IPS-20b (cell line): Measurements from ENCODE around the gene CYTH3.
"Not testable (repeated sequence)": the region's sequence is repeated elsewhere in the genome, so short reads cannot be mapped to it uniquely, and the experiment has no call there.

ENCODE experiments used
- H3K27ac ChIP-seq: one replicate; pipeline ENCODE4 v1.5.1; 2013; ENCODE audit warnings: low read length
- H3K27me3 ChIP-seq: 2 replicates; pipeline ENCODE4 v1.6.1; 2013; ENCODE audit warnings: mild to moderate bottlenecking, low read length, inconsistent platforms; ENCODE audit not compliant: insufficient read depth
- H3K36me3 ChIP-seq: 2 replicates; pipeline ENCODE4 v1.6.1; 2013; ENCODE audit warnings: low read depth, mild to moderate bottlenecking, inconsistent platforms, low read length, moderate library complexity; ENCODE audit not compliant: insufficient read depth
- H3K4me1 ChIP-seq: 2 replicates; pipeline ENCODE4 v1.6.1; 2013; ENCODE audit warnings: mild to moderate bottlenecking, control low read depth, inconsistent platforms, low read length, moderate library complexity; ENCODE audit not compliant: insufficient read depth
- H3K4me3 ChIP-seq: 2 replicates; pipeline ENCODE4 v1.5.1; 2013; ENCODE audit warnings: mild to moderate bottlenecking, low read length, inconsistent platforms
- H3K9ac ChIP-seq: 2 replicates; pipeline ENCODE4 v1.6.1; 2013; ENCODE audit warnings: low read depth, mild to moderate bottlenecking, inconsistent platforms, low read length, moderate library complexity
- H3K9me3 ChIP-seq: 2 replicates; pipeline ENCODE4 v1.6.1; 2013; ENCODE audit warnings: mild to moderate bottlenecking, low read depth, low read length, inconsistent platforms; ENCODE audit not compliant: insufficient read depth

The CYTH3 gene

GRCh38 chr7:6159524-6160031, 112.8 kb downstream of the CYTH3 start:
- Histone ChIP-seq H3K27me3 (no peaks in the 10 kb centered on the region), H3K36me3 (peaks cover 74% of the 10 kb centered on the region), H3K4me3 (no peak overlapping the region), H3K4me1 (no peaks in the 10 kb centered on the region; the same call in 1 of the 2 replicates), H3K9me3 (no peaks in the 10 kb centered on the region), H3K9ac (no peak overlapping the region), H3K27ac (no peak overlapping the region)

DNA sequence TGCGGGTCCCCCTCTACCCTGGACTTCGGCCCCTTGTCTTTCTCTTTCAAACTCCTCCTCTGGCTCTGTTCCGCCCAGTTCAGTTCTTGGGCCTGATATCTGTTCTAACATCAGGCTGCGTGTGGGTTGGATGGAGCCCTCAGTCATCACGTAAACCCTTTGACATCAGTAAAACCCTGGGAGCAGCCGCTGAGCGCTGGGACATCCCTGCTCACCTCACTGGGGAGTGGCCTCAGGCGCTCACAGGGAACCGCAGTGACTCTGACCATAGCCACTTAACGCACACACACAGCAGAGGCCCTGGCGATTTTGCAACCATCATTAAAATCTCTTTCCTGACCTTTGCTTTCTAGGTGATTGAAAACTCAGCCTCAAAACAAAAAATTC, 113.3 kb downstream of the CYTH3 start:
- Histone ChIP-seq H3K36me3 (peaks cover 71% of the 10 kb centered on the region), H3K27me3 (no peaks in the 10 kb centered on the region), H3K27ac (no peak overlapping the region), H3K9ac (no peak overlapping the region), H3K4me1 (no peaks in the 10 kb centered on the region; the same call in 1 of the 2 replicates), H3K9me3 (no peaks in the 10 kb centered on the region), H3K4me3 (no peak overlapping the region)

DNA sequence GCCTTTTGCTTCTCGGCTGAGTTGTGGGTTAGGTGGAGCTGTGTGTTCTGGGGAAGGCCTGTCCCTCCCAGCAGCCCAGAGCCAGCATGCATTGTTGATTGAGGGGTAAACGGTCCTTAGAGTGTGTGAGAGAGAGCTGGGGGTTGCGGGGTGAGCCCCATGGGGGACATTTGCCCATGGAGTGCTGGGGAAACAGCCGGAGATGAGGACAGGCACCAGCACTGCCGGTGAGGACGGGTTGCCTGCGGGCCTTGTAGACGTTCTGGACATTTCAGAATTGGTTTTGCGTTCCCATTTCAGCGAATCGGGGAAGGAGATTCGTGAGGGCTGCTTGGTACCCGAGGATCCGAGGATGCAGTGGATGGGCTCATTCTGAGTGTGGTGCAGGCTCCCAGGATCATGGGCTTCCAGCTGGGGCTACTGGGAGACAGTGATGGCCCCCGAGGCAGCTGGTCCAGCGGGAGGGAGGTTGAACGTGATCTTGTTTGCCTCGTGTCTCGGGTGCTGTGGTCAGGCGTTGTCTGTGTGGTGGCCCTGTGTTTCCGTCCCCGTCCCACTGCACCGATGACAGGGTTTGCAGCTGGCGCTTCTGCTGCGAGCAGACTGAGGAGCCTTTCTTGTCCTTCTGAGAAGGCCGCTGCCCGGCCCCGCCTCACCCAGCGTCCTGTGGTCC, 113.9 kb downstream of the CYTH3 start:
- H3K27me3 ChIP-seq: no peaks in the 10 kb centered on the region
- no peak overlapping the region for H3K9ac ChIP-seq
- no peak overlapping the region for H3K4me3 ChIP-seq
- H3K36me3 ChIP-seq: peaks cover 73% of the 10 kb centered on the region
- H3K27ac ChIP-seq: no peak overlapping the region
- no peaks in the 10 kb centered on the region for H3K9me3 ChIP-seq
- H3K4me1 ChIP-seq: no peaks in the 10 kb centered on the region; the same call in 1 of the 2 replicates

DNA sequence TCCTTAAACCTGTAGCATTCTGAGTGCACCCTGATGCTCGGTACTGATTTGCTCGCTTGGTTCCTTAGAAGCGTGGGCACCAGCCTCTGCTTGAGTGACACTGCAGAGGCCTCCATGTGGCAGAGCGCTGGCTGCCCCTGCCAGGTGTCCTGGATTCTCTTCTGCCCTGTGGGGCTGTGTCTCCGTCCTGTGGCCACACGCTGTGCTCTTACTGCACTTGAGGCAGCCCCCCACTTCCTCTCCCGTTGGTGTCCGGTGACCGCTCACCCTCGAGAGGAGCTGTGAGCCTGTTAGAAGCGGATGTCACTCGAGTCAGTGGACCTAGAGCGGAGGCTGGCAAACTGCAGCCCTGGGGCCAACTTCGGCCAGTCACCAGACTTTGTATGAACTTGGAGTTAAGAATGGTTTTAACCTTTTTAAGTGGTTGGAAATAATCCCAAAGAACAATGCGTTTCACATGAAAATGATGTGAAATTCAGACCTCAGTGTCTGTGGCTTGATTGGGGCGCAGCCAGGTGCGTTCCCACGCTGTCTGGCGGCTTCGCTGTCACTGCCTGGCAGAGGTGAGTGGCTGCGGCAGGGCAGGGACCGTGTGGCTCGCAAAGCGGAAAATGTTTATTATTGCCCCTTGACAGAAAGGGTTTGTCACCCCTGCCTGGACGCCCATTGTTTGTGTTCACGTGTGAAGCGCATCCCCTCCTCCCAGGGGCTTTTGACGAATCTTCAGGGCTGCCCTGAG, 114.6 kb downstream of the CYTH3 start:
- H3K36me3 ChIP-seq: peaks cover 78% of the 10 kb centered on the region
- H3K27ac ChIP-seq: no peak overlapping the region

GRCh38 chr7:6156734-6157133, 115.7 kb downstream of the CYTH3 start:
- Histone ChIP-seq H3K9ac (no peak overlapping the region), H3K27me3 (no peaks in the 10 kb centered on the region), H3K4me1 (no peaks in the 10 kb centered on the region; the same call in 1 of the 2 replicates), H3K27ac (no peak overlapping the region), H3K4me3 (no peak overlapping the region), H3K9me3 (no peaks in the 10 kb centered on the region), H3K36me3 (peaks cover 80% of the 10 kb centered on the region)

More for the DNA sequence above, 114.6 kb downstream of the CYTH3 start:
- Histone ChIP-seq H3K9ac (no peak overlapping the region), H3K4me1 (no peaks in the 10 kb centered on the region; the same call in 1 of the 2 replicates), H3K27me3 (no peaks in the 10 kb centered on the region), H3K4me3 (no peak overlapping the region), H3K9me3 (no peaks in the 10 kb centered on the region)

GRCh38 chr7:6155596-6155995, 116.8 kb downstream of the CYTH3 start:
- H3K27me3 ChIP-seq: no peaks in the 10 kb centered on the region
- no peak overlapping the region for H3K27ac ChIP-seq
- H3K36me3 ChIP-seq: peaks cover 80% of the 10 kb centered on the region
- H3K4me1 ChIP-seq: no peaks in the 10 kb centered on the region; the same call in 1 of the 2 replicates
- H3K9ac ChIP-seq: no peak overlapping the region
- H3K9me3 ChIP-seq: no peaks in the 10 kb centered on the region
- no peak overlapping the region for H3K4me3 ChIP-seq

DNA sequence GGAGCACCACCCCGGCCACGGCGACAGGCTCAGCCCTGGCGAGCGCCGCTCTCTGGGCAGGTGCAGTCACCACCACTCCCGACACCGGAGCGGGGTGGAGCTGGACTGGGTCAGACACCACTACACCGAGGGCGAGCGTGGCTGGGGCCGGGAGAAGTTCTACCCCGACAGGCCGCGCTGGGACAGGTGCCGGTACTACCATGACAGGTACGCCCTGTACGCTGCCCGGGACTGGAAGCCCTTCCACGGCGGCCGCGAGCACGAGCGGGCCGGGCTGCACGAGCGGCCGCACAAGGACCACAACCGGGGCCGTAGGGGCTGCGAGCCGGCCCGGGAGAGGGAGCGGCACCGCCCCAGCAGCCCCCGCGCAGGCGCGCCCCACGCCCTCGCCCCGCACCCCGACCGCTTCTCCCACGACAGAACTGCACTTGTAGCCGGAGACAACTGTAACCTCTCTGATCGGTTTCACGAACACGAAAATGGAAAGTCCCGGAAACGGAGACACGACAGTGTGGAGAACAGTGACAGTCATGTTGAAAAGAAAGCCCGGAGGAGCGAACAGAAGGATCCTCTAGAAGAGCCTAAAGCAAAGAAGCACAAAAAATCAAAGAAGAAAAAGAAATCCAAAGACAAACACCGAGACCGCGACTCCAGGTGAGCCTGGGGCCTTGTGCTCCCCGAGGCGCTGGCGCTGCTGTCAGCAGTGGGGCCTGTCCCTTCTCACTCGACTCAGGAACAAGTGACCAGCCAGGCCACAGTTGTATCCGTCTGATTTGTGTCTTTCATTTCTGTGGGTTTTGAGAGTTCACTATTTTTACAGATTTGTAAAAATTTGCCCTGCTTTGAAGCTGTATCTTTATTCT, 117.7 kb downstream of the CYTH3 start:
- Histone ChIP-seq H3K27ac (no peak overlapping the region), H3K9me3 (no peaks in the 10 kb centered on the region), H3K27me3 (no peaks in the 10 kb centered on the region), H3K9ac (no peak overlapping the region), H3K4me3 (no peak overlapping the region), H3K4me1 (no peaks in the 10 kb centered on the region), H3K36me3 (peaks cover 85% of the 10 kb centered on the region)

GRCh38 chr7:6153646-6154541, 118.5 kb downstream of the CYTH3 start:
- no peak overlapping the region for H3K9ac ChIP-seq
- no peaks in the 10 kb centered on the region for H3K4me1 ChIP-seq
- peaks cover 85% of the 10 kb centered on the region for H3K36me3 ChIP-seq
- no peak overlapping the region for H3K27ac ChIP-seq
- H3K27me3 ChIP-seq: no peaks in the 10 kb centered on the region
- no peaks in the 10 kb centered on the region for H3K9me3 ChIP-seq
- no peak overlapping the region for H3K4me3 ChIP-seq

GRCh38 chr7:6151994-6152735, 120.3 kb downstream of the CYTH3 start:
- Histone ChIP-seq H3K36me3 (peaks cover 89% of the 10 kb centered on the region), H3K27ac (no peak overlapping the region), H3K9ac (no peak overlapping the region), H3K4me1 (no peaks in the 10 kb centered on the region), H3K27me3 (no peaks in the 10 kb centered on the region), H3K4me3 (no peak overlapping the region), H3K9me3 (no peaks in the 10 kb centered on the region)

- not testable (repeated sequence) for H3K9me3 ChIP-seq, H3K4me3 ChIP-seq, H3K27me3 ChIP-seq, H3K27ac ChIP-seq, H3K9ac ChIP-seq, H3K4me1 ChIP-seq
- H3K36me3 ChIP-seq: peaks cover 89% of the 10 kb centered on the region
Observed at GRCh38 chr7:6151527-6151926, 120.9 kb downstream of the CYTH3 start.
